DMS 273 (cell line): Measurements from ENCODE around the gene SMIM20.

Source experiments
- DNase-seq: peaks from one replicate; lab custom pipeline; 2025; ENCODE audit not compliant: unreplicated experiment; lab: John Stamatoyannopoulos, UW

The SMIM20 gene

GRCh38 chr4:25951390-25951952 lies 37.5 kb downstream of the SMIM20 start:
- DNase-seq, result no peak

GRCh38 chr4:25953740-25954139 lies 39.7 kb downstream of the SMIM20 start:
- peak; percentile 12 for DNase-seq

- DNase-seq, result no peak
Measured at GRCh38 chr4:25954293-25954904, 40.4 kb downstream of the SMIM20 start.

GRCh38 chr4:25955705-25956104 lies 41.7 kb downstream of the SMIM20 start:
- DNase-seq, result no peak

- no peak for DNase-seq
Measured at GRCh38 chr4:25956260-25956659, 42.2 kb downstream of the SMIM20 start.

- DNase-seq, result no peak
Measured at GRCh38 chr4:25958110-25958509, 44.1 kb downstream of the SMIM20 start.

GRCh38 chr4:25962393-25962792 lies 48.4 kb downstream of the SMIM20 start:
- DNase-seq, result no peak

- no peak for DNase-seq
Measured at GRCh38 chr4:25965629-25966028, 51.6 kb downstream of the SMIM20 start.

GRCh38 chr4:25966171-25966570 lies 52.2 kb downstream of the SMIM20 start:
- DNase-seq, result no peak

GRCh38 chr4:25969374-25970155 lies 55.5 kb downstream of the SMIM20 start:
- no peak for DNase-seq

GRCh38 chr4:25970226-25970675 lies 56.2 kb downstream of the SMIM20 start:
- no peak for DNase-seq

- DNase-seq, result peak; percentile 13
Measured at GRCh38 chr4:25970691-25971432, 56.8 kb downstream of the SMIM20 start.

- no peak for DNase-seq
Measured at GRCh38 chr4:25972366-25972765, 58.3 kb downstream of the SMIM20 start.

- no peak for DNase-seq
Measured at GRCh38 chr4:25972984-25973745, 59.1 kb downstream of the SMIM20 start.

GRCh38 chr4:25976780-25977179 lies 62.8 kb downstream of the SMIM20 start:
- no peak for DNase-seq

GRCh38 chr4:25977397-25978170 lies 63.6 kb downstream of the SMIM20 start:
- no peak for DNase-seq

- no peak for DNase-seq
Measured at GRCh38 chr4:25978327-25978726, 64.3 kb downstream of the SMIM20 start.
